IPS DF 6.9 (cell line): Measurements from ENCODE around the gene FBXW10B.
"Not testable (repeated sequence)": the region's sequence is repeated elsewhere in the genome, so short reads cannot be mapped to it uniquely, and the experiment has no call there.

ENCODE experiments used
- DNase-seq: peaks from one replicate; pipeline ENCODE4 v3.0.0-alpha.2; 2013; ENCODE audit warnings: low read depth, low spot score
- H3K27ac ChIP-seq: one replicate; pipeline ENCODE4 v1.5.1; 2013; ENCODE audit warnings: low read length, control low read depth
- H3K27me3 ChIP-seq: 2 replicates; pipeline ENCODE4 v1.6.1; 2013; ENCODE audit warnings: mild to moderate bottlenecking, low read length; ENCODE audit not compliant: control insufficient read depth, insufficient read depth
- H3K36me3 ChIP-seq: 2 replicates; pipeline ENCODE4 v1.6.1; 2013; ENCODE audit warnings: low read length; ENCODE audit not compliant: control insufficient read depth, insufficient read depth
- H3K4me1 ChIP-seq: 2 replicates; pipeline ENCODE4 v1.6.1; 2013; ENCODE audit warnings: low read length; ENCODE audit not compliant: control insufficient read depth, insufficient read depth
- H3K4me3 ChIP-seq: 2 replicates; pipeline ENCODE4 v1.5.1; 2013; ENCODE audit warnings: mild to moderate bottlenecking, low read length
- H3K9me3 ChIP-seq: 2 replicates; pipeline ENCODE4 v1.6.1; 2013; ENCODE audit warnings: low read length, inconsistent platforms; ENCODE audit not compliant: control insufficient read depth, insufficient read depth
- WGBS: extraction: QIAGEN DNeasy Blood & Tissue Kit; methylation state at CpG from one replicate; pipeline ENCODE4 v1.1.7; 2013; ENCODE audit warnings: mixed read lengths, missing lambda C conversion rate; ENCODE audit not compliant: insufficient read length, insufficient coverage; 5-methylcytosine and 5-hydroxymethylcytosine counted together

Gene FBXW10B

DNA sequence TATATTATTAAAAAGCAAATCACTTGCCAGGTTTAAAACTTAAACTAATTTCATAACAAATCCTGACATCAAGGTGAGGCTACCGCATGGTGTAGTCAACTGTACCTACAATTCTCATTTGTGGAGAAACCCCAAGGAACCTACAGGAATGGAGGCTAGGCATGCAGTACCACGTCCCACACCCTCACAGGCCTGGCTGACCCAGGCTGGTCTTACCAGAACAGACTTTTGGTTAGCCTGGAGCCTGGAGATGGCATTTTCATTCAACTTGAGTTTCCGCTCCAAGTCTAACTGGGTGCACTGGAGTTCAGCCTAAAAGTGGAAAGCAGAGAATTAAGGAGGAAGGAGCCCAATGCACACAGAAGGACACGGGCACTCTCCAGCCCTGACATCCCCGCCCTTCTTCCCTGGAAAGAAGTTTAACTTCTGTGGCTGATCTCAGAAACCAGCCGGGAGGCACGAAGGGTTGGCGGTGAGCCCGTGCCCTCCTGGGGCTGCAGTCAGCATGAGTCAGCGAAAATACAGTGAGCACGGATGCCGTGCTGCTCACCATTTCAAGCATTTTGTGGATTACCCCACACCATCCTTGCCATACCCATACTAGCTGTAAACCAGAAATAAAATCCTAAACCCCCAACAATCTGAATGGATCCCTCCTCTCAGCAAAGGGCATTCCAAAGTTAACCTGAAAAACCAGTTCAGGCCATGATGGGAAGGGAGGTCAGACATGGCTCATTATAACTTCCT is 23.2 kb upstream of the FBXW10B start:
- not testable (repeated sequence) for H3K36me3 ChIP-seq, H3K9me3 ChIP-seq, DNase-seq, H3K27ac ChIP-seq, H3K4me1 ChIP-seq, H3K4me3 ChIP-seq, H3K27me3 ChIP-seq
- WGBS: no CpG with 5 or more reads among the region's 12 CpGs

DNA sequence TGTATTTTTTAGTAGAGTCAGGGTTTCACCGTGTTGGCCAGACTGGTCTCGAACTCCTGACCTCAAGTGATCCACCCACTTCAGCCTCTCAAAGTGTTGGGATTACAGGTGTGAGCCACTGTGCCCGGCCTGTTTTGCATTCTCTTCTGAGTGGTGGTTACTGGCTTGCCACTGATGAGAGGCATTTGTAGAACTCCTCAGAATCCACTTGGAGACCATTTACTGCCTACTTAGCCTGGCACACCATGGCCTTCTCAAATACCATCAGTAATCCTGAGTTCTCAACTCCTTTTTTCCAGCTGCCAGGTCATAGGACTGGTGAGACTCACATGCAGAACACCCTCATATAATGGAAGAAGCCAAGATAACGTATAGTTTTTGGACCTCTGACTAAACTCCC is 22.5 kb upstream of the FBXW10B start:
- not testable (repeated sequence) for DNase-seq, H3K27me3 ChIP-seq, H3K4me3 ChIP-seq, H3K27ac ChIP-seq, H3K4me1 ChIP-seq, H3K36me3 ChIP-seq, H3K9me3 ChIP-seq
- no CpG with 5 or more reads among the region's 4 CpGs for WGBS

- H3K27ac ChIP-seq, H3K36me3 ChIP-seq, DNase-seq, H3K27me3 ChIP-seq, H3K4me1 ChIP-seq, H3K4me3 ChIP-seq, H3K9me3 ChIP-seq: not testable (repeated sequence)
- no CpG with 5 or more reads among the region's 2 CpGs for WGBS
These were observed 11.5 kb upstream of the FBXW10B start for GRCh38 chr17:15630930-15631453.

- DNase-seq, H3K9me3 ChIP-seq, H3K36me3 ChIP-seq, H3K27ac ChIP-seq, H3K27me3 ChIP-seq, H3K4me1 ChIP-seq, H3K4me3 ChIP-seq: not testable (repeated sequence)
- WGBS: no CpG with 5 or more reads among the region's 7 CpGs
These were observed 10.5 kb upstream of the FBXW10B start for GRCh38 chr17:15629991-15630390.

- not testable (repeated sequence) for H3K4me3 ChIP-seq, DNase-seq, H3K9me3 ChIP-seq, H3K27ac ChIP-seq, H3K36me3 ChIP-seq, H3K27me3 ChIP-seq, H3K4me1 ChIP-seq
- no CpG with 5 or more reads among the region's 3 CpGs for WGBS
These were observed 4.2 kb upstream of the FBXW10B start for GRCh38 chr17:15623661-15624209.

DNA sequence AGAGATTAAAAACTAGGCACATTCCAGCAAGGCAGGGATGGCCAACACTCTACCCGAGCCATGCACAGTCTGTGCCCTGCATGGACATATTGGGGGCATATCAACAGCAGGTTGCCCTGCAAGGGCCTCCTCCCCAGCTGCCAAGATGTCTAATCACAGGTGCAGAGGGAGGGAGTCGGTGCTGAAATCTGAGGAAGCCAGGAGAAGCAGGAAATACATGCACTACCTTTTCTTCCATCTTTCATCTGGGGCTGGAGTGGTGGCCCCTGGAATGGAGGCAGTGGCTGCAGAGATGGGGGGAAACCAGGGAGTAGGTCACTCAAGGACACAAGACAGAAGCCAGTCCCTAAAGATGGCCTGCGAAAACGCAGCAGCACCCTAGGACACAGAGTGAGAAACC is 3.8 kb upstream of the FBXW10B start:
- H3K4me3 ChIP-seq, DNase-seq, H3K27me3 ChIP-seq, H3K4me1 ChIP-seq, H3K36me3 ChIP-seq, H3K27ac ChIP-seq, H3K9me3 ChIP-seq: not testable (repeated sequence)
- no CpG with 5 or more reads among the region's 4 CpGs for WGBS

DNA sequence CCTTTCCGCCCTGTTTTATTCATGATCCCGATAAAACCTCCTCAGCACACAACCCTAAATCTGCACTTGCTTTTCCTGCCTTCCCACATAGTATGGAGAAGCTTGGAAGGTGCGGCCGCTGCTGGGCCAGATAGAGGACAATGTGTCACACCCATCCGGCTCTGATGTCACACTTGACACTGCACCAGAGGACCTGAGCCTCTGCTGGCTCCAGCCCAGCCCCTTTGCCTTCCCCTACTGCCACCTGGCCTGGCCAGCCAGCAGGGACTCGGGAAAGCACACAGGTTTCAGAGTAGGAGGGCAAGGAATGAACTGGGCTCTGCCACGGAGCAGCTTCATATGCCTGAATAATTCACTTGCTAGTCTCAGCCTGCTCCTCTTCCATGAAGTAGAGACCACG is 2.6 kb upstream of the FBXW10B start:
- WGBS: no CpG with 5 or more reads among the region's 8 CpGs
- not testable (repeated sequence) for H3K36me3 ChIP-seq, H3K27me3 ChIP-seq, H3K4me1 ChIP-seq, H3K9me3 ChIP-seq, DNase-seq, H3K27ac ChIP-seq, H3K4me3 ChIP-seq

DNA sequence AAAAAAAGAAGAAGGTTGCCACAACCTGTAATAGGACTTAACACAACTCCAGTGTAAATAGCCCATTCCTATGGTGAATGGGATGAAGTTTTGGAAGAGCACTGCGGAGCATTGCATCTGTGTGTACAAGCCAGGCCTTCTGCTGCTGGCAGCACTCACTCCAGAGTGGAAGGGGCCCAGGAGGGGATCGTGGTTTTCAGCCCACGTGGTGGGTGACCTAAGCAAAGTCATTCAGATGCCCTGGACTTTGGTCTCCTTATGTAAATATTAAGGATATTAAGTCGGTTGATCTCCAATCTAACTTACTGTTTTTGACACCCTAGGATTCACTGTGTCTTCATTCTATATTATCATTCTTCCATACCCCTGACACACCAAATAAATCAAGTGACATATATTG is 2.7 kb downstream of the FBXW10B start:
- not testable (repeated sequence) for DNase-seq, H3K27ac ChIP-seq, H3K4me1 ChIP-seq, H3K4me3 ChIP-seq, H3K27me3 ChIP-seq, H3K36me3 ChIP-seq, H3K9me3 ChIP-seq
- WGBS: no CpG with 5 or more reads among the region's 4 CpGs

DNA sequence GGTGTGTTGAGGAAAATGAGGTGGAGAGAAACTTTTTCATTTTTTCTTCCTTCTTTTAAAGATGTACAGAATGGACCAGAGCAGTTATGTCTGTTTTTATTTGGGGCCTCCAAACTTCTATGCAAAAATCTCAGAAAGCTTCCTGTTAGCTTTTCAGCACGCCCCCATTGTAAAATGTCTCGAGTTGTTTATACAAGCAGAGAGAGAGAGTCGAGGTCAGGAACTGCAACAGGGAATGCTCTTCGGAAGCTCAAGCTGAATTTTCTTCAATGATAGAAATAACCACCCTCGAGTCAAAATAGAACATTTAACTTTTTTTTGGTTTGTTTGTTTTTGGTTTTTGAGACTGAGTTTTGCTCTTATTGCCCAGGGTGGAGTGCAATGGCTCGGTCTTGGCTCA is 3.7 kb downstream of the FBXW10B start:
- not testable (repeated sequence) for H3K4me1 ChIP-seq, H3K27ac ChIP-seq, H3K27me3 ChIP-seq, H3K36me3 ChIP-seq, H3K9me3 ChIP-seq, DNase-seq, H3K4me3 ChIP-seq
- WGBS: no CpG with 5 or more reads among the region's 6 CpGs

DNA sequence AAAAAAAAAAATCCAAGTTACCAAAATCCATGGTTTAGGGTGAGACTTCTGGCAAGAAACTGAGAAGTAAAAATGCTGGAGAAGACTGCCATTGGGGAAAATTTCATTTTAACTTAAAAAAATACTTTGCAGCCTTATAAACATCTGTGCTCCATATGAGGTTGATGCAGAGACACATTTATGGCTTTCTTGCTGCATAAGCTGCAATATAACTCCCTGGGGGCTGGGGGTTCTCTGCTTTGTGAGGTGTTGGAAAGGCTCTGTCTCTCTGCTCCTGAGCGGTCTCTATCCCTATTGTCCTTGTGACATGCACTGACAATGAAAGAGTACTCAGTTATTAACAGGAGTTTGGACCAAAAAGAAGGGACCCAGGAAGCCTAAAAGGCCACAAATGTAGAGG is 6.4 kb downstream of the FBXW10B start:
- not testable (repeated sequence) for H3K4me3 ChIP-seq, H3K4me1 ChIP-seq, H3K36me3 ChIP-seq, H3K9me3 ChIP-seq, H3K27me3 ChIP-seq, DNase-seq, H3K27ac ChIP-seq
- no CpG with 5 or more reads among the region's 1 CpG for WGBS

DNA sequence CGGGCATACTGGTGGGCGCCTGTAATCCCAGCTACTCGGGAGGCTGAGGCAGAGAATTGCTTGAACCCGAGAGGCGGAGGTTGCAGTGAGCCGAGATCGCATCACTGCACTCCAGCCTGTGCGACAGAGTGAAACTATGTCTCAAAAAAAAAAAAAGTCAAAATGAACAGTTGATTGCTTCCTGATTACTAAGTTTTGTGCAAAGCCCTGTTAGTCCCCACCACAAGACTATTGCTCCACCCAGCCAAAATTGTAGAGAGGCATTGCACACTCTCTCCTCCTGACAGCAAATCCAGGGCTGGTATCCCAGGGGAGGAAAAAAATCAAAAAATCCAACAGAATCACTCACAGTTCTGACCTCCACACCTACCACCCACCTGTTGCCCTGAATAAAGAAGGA is 26.5 kb downstream of the FBXW10B start:
- not testable (repeated sequence) for H3K9me3 ChIP-seq, H3K4me1 ChIP-seq, H3K4me3 ChIP-seq, DNase-seq, H3K27ac ChIP-seq, H3K36me3 ChIP-seq, H3K27me3 ChIP-seq
- WGBS: no CpG with 5 or more reads among the region's 8 CpGs
